HG03521 (cell line): ENCODE results near the gene IRX4.

Source experiments
- ATAC-seq: cut with Tn5 transposase; IDR thresholded peaks from one replicate; pipeline ENCODE4 v1.9.1; 2021; ENCODE audit warnings: mild to moderate bottlenecking, moderate library complexity; ENCODE audit not compliant: unreplicated experiment

Gene IRX4

GRCh38 chr5:1840741-1841521, 41.8 kb downstream of the IRX4 start:
- no peak for ATAC-seq

GRCh38 chr5:1840071-1840547, 42.6 kb downstream of the IRX4 start:
- ATAC-seq = no peak

- no peak for ATAC-seq
Observed at GRCh38 chr5:1838013-1838412, 44.7 kb downstream of the IRX4 start.

GRCh38 chr5:1836891-1837880, 45.5 kb downstream of the IRX4 start:
- ATAC-seq = no peak

- no peak for ATAC-seq
Observed at GRCh38 chr5:1836176-1836890, 46.4 kb downstream of the IRX4 start.

- ATAC-seq = no peak
Observed at GRCh38 chr5:1835431-1835830, 47.3 kb downstream of the IRX4 start.

GRCh38 chr5:1834721-1835429, 47.9 kb downstream of the IRX4 start:
- ATAC-seq = no peak

GRCh38 chr5:1834022-1834551, 48.6 kb downstream of the IRX4 start:
- no peak for ATAC-seq

- ATAC-seq = no peak
Observed at GRCh38 chr5:1833264-1834021, 49.3 kb downstream of the IRX4 start.

GRCh38 chr5:1832511-1833250, 50.0 kb downstream of the IRX4 start:
- no peak for ATAC-seq

GRCh38 chr5:1831677-1832313, 50.9 kb downstream of the IRX4 start:
- ATAC-seq = no peak

- no peak for ATAC-seq
Observed at GRCh38 chr5:1831257-1831656, 51.5 kb downstream of the IRX4 start.

- ATAC-seq = no peak
Observed at GRCh38 chr5:1830571-1831228, 52.0 kb downstream of the IRX4 start.

GRCh38 chr5:1827886-1828397, 54.8 kb downstream of the IRX4 start:
- no peak for ATAC-seq
